Parathyroid adenoma (tissue), 2 donors: ENCODE measurements around the gene MAGI2.

Source experiments
- H2AFZ ChIP-seq: fragments of 300-600 bp; sonication (generic); one replicate; pipeline ENCODE4 v1.7.0; 2017; ENCODE audit warnings: antibody characterized with exemption, mild to moderate bottlenecking
- H3K27ac ChIP-seq: fragments of 300-600 bp; sonication (generic); one replicate; pipeline ENCODE4 v1.7.0; 2017
- H3K27me3 ChIP-seq: fragments of 300-600 bp; sonication (generic); one replicate; pipeline ENCODE4 v1.7.0; 2017; ENCODE audit warnings: low read length; ENCODE audit not compliant: control insufficient read depth, insufficient read depth
- H3K36me3 ChIP-seq: fragments of 300-600 bp; sonication (generic); one replicate; pipeline ENCODE4 v1.7.0; 2017; ENCODE audit warnings: low read length; ENCODE audit not compliant: control insufficient read depth, insufficient read depth
- H3K4me1 ChIP-seq: fragments of 300-600 bp; sonication (generic); one replicate; pipeline ENCODE4 v1.7.0; 2017; ENCODE audit warnings: control low read depth
- H3K4me2 ChIP-seq: fragments of 300-600 bp; sonication (generic); one replicate; pipeline ENCODE4 v1.7.0; 2017; ENCODE audit warnings: low read length
- H3K4me3 ChIP-seq: fragments of 300-600 bp; sonication (generic); one replicate; pipeline ENCODE4 v1.7.0; 2017; ENCODE audit warnings: low read depth, low read length
- H3K79me2 ChIP-seq: fragments of 300-600 bp; sonication (generic); one replicate; pipeline ENCODE4 v1.7.0; 2017; ENCODE audit warnings: control low read depth
- H3K9ac ChIP-seq: fragments of 300-600 bp; sonication (generic); one replicate; pipeline ENCODE4 v1.7.0; 2017; ENCODE audit warnings: mild to moderate bottlenecking
- H3K9me3 ChIP-seq: fragments of 300-600 bp; sonication (generic); one replicate; pipeline ENCODE4 v1.7.0; 2017; ENCODE audit warnings: low read length; ENCODE audit not compliant: control insufficient read depth
- TF ChIP-seq, protein P1 (sequence below): fragments of 300-600 bp; sonication (generic); IDR thresholded peaks from one replicate; pipeline ENCODE4 v1.7.0; 2017; ENCODE audit warnings: antibody characterized with exemption, mild to moderate bottlenecking
- donor health status: primary hyperparathyroidism.

Gene MAGI2

DNA sequence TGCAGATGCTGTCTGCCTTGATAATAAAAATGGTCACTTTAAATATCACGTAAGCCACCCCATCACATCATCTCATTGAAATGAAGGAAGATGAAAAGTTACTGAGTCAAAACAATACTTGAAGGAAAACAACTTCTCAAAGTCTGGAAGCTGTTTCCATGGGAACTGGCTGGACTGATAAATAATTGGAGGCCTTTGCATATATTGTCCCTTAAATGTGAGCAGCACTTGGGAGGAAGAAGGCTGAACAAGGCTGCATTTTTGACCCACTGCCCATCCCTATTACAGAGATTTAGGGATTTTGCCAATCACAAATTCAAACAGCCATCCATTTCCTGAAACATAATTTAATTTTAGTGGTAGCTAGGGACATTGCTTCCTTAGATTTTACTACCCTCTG lies 18.2 kb upstream of the MAGI2 start:
- no peaks in the 10 kb centered on the region for H3K27me3 ChIP-seq
- no peak overlapping the region for H2AFZ ChIP-seq
- H3K27ac ChIP-seq: no peak overlapping the region
- H3K4me1 ChIP-seq: no peaks in the 10 kb centered on the region
- no peak overlapping the region for H3K9ac ChIP-seq
- no peak overlapping the region for H3K4me2 ChIP-seq
- H3K4me3 ChIP-seq: no peak overlapping the region
- TF ChIP-seq, protein P1, sequence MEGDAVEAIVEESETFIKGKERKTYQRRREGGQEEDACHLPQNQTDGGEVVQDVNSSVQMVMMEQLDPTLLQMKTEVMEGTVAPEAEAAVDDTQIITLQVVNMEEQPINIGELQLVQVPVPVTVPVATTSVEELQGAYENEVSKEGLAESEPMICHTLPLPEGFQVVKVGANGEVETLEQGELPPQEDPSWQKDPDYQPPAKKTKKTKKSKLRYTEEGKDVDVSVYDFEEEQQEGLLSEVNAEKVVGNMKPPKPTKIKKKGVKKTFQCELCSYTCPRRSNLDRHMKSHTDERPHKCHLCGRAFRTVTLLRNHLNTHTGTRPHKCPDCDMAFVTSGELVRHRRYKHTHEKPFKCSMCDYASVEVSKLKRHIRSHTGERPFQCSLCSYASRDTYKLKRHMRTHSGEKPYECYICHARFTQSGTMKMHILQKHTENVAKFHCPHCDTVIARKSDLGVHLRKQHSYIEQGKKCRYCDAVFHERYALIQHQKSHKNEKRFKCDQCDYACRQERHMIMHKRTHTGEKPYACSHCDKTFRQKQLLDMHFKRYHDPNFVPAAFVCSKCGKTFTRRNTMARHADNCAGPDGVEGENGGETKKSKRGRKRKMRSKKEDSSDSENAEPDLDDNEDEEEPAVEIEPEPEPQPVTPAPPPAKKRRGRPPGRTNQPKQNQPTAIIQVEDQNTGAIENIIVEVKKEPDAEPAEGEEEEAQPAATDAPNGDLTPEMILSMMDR: no peak
- no peaks in the 10 kb centered on the region for H3K79me2 ChIP-seq
- H3K36me3 ChIP-seq: no peaks in the 10 kb centered on the region
- no peaks in the 10 kb centered on the region for H3K9me3 ChIP-seq

DNA sequence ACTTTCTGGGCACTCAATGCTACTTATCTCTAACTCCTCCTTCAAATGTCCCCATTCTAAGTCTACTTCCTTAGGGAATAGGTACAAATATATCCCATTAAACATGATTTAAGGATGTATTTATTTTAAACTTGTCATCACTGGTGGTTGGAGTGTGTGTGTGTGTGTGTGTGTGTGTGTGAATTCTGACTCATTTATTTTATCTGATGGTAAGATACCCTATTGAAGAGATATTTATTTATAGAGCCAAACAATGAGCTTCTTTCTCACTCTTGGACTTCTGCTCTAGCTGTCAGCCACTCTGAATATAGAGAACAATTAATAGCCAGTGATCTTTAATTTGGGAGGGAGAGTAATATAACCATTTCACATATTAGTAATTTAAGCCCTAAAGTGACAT lies 17.8 kb upstream of the MAGI2 start:
- TF ChIP-seq, protein P1: no peak

DNA sequence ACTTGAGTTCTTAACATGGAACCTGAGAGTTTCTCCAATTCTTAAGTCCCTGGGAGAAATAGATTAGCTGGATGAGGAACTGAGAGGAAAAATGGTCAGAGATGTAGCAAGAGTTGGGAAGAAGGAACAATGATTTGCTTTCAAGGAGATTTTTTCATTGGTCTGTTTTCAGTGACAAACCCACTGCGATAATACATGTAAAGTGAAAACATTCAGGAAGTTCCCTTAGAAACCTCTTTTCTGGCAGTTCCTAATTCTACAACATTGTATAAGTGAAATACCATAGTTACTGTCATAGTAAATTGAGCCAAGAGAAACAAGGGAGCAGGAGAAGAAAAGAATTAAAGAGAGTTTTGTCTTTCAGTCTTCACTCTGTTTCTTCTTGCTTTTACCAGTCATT lies 12.1 kb upstream of the MAGI2 start:
- H3K27me3 ChIP-seq: no peaks in the 10 kb centered on the region
- H3K27ac ChIP-seq: no peak overlapping the region
- no peaks in the 10 kb centered on the region for H3K4me1 ChIP-seq
- no peak overlapping the region for H3K9ac ChIP-seq
- no peaks in the 10 kb centered on the region for H3K9me3 ChIP-seq
- H3K4me2 ChIP-seq: no peak overlapping the region
- no peaks in the 10 kb centered on the region for H3K36me3 ChIP-seq
- no peaks in the 10 kb centered on the region for H3K79me2 ChIP-seq
- TF ChIP-seq, protein P1: no peak
- no peak overlapping the region for H2AFZ ChIP-seq
- no peak overlapping the region for H3K4me3 ChIP-seq

More for the DNA sequence above, 17.8 kb upstream of the MAGI2 start:
- H2AFZ ChIP-seq: no peak overlapping the region
- no peaks in the 10 kb centered on the region for H3K9me3 ChIP-seq
- H3K4me1 ChIP-seq: no peaks in the 10 kb centered on the region
- H3K27ac ChIP-seq: no peak overlapping the region
- no peaks in the 10 kb centered on the region for H3K27me3 ChIP-seq
- no peaks in the 10 kb centered on the region for H3K36me3 ChIP-seq
- H3K4me2 ChIP-seq: no peak overlapping the region
- no peaks in the 10 kb centered on the region for H3K79me2 ChIP-seq
- H3K4me3 ChIP-seq: no peak overlapping the region
- H3K9ac ChIP-seq: no peak overlapping the region

DNA sequence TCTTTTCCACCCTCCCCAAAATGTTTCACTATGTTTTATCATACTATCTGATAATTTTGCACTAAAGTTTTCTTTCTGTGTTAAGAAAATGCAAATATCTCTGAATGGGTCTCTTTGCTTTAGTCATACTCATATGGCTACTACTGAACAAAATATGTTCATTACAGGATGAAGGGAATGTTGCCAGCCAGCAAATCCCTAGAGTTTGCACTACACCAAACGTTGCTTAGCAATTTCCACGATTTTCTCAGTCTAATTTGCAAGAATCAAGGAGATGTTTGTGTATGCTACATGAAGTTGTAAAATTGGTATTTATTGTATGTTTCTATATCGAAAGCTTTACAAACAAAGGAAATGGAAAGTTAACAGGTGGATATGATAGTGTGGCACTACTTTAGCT lies 10.6 kb upstream of the MAGI2 start:
- H3K36me3 ChIP-seq: no peaks in the 10 kb centered on the region
- no peak overlapping the region for H3K9ac ChIP-seq
- H3K27ac ChIP-seq: no peak overlapping the region
- H3K4me1 ChIP-seq: no peaks in the 10 kb centered on the region
- H3K9me3 ChIP-seq: no peaks in the 10 kb centered on the region
- H2AFZ ChIP-seq: no peak overlapping the region
- TF ChIP-seq, protein P1: no peak
- no peaks in the 10 kb centered on the region for H3K79me2 ChIP-seq
- H3K4me2 ChIP-seq: no peak overlapping the region
- H3K27me3 ChIP-seq: no peaks in the 10 kb centered on the region
- H3K4me3 ChIP-seq: no peak overlapping the region

DNA sequence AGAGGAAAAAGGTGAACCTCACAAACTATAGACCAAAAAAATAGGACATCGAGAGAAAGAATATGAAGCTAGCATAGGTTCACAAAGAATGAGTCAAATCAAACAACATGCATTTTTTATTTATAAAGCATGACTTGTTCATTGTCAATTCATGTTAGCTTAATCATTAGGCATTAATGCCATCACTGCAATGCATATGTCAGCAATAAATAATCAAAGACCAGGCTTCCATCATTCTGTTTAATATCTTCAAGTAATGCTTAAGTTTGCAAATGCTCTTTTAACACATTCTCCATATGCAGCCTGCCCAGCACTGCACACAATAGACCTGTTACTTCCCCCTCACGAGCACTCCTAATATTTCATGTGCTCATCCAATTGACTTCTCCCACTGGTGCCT lies 8.9 kb upstream of the MAGI2 start:
- no peaks in the 10 kb centered on the region for H3K4me1 ChIP-seq
- no peak overlapping the region for H2AFZ ChIP-seq
- no peak overlapping the region for H3K4me3 ChIP-seq
- H3K4me2 ChIP-seq: no peak overlapping the region
- no peak overlapping the region for H3K9ac ChIP-seq
- H3K9me3 ChIP-seq: no peaks in the 10 kb centered on the region
- TF ChIP-seq, protein P1: no peak
- H3K79me2 ChIP-seq: no peaks in the 10 kb centered on the region
- H3K27me3 ChIP-seq: no peaks in the 10 kb centered on the region
- no peaks in the 10 kb centered on the region for H3K36me3 ChIP-seq
- H3K27ac ChIP-seq: no peak overlapping the region
